Endothelial cell of umbilical vein (primary cell): ENCODE results near the gene HRH3. TPM values are rescaled to one million over a fixed set of nuclear protein-coding genes. Genes with fewer than 3 reads are reported as not detected.

Experiments used
- BruUV-seq: library from RNA; stranded (reverse); fragments of 400-500 nt; replicated peaks from 2 replicates; lab custom pipeline; 2021; lab: Mats Ljungman, UMichigan
- CTCF ChIA-PET: fragments of 300-600, 350-600 bp; sonication (Branson Sonifier 250); formaldehyde crosslinking; loops from one replicate; lab custom pipeline; 2021; ENCODE audit warnings: antibody characterized with exemption, inconsistent platforms; lab: Charles Lee
- POLR2A ChIA-PET: fragments of 300-600, 350-600 bp; sonication (Branson Sonifier 250); formaldehyde crosslinking; loops from one replicate; lab custom pipeline; 2021; ENCODE audit warnings: antibody characterized with exemption, inconsistent platforms; lab: Charles Lee
- DNase-seq: peaks from one replicate; pipeline ENCODE4 v3.0.0-alpha.2; 2011; ENCODE audit warnings: low read depth, low spot score
- FAIRE-seq: peaks from 2 replicates; lab custom pipeline; 2011; peaks lifted over from hg19 to GRCh38; lab: Jason Lieb, UNC
- H2AFZ ChIP-seq: 2 replicates; pipeline ENCODE4 v1.6.0; 2012; ENCODE audit warnings: low read depth, low read length, control low read depth, inconsistent platforms
- H3K27ac ChIP-seq: 2 replicates; pipeline ENCODE4 v1.5.1; 2011; ENCODE audit warnings: low read depth, mild to moderate bottlenecking, control low read depth, low read length, moderate library complexity; ENCODE audit not compliant: insufficient read depth
- H3K27me3 ChIP-seq, 2 experiments: 2 replicates each; pipeline versions ENCODE4 v1.6.0 to v1.6.1; 2011; ENCODE audit warnings: low read length in 2 of 2, mixed read lengths in 1 of 2; ENCODE audit not compliant: control insufficient read depth in 2 of 2, insufficient read depth in 2 of 2
- H3K36me3 ChIP-seq, 2 experiments: 2 replicates in 1 of 2; 3 replicates in 1 of 2; pipeline ENCODE4 v1.5.1; 2011; ENCODE audit warnings: low read length in 2 of 2, mild to moderate bottlenecking in 1 of 2, moderate library complexity in 1 of 2; ENCODE audit not compliant: control insufficient read depth in 2 of 2, insufficient read depth in 2 of 2; ENCODE audit errors: extremely low read depth in 1 of 2
- H3K4me1 ChIP-seq: 3 replicates; pipeline ENCODE4 v1.5.1; 2011; ENCODE audit warnings: mild to moderate bottlenecking, low read length; ENCODE audit not compliant: control insufficient read depth, insufficient read depth; ENCODE audit errors: extremely low read depth
- H3K4me2 ChIP-seq: 2 replicates; pipeline ENCODE4 v1.6.1; 2011; ENCODE audit warnings: low read length, control low read depth, mixed read lengths; ENCODE audit not compliant: insufficient read depth
- H3K4me3 ChIP-seq, 3 experiments: fragments of 200-600 bp in 1 of 3; sonication (generic), shearing (Covaris generic) in 1 of 3; replicated peaks in 1 of 3; 2 replicates each; pipeline ENCODE4 v1.5.1; 2011 to 2016; ENCODE audit warnings: control low read depth in 3 of 3, low read length in 3 of 3, mild to moderate bottlenecking in 2 of 3, inconsistent platforms in 1 of 3, low read depth in 1 of 3, moderate library complexity in 1 of 3; ENCODE audit not compliant: insufficient read depth in 1 of 3
- H3K79me2 ChIP-seq: 2 replicates; pipeline ENCODE4 v1.6.0; 2012; ENCODE audit warnings: low read length, inconsistent platforms; ENCODE audit not compliant: control insufficient read depth, insufficient read depth
- H3K9ac ChIP-seq: replicated peaks from 2 replicates; pipeline ENCODE3; 2011; ENCODE audit warnings: low read length, control low read depth; ENCODE audit not compliant: insufficient read depth; ENCODE audit errors: extremely low read depth
- H3K9me1 ChIP-seq: replicated peaks from 3 replicates; pipeline ENCODE4 v1.6.0; 2011; ENCODE audit warnings: mild to moderate bottlenecking, low read length; ENCODE audit not compliant: control insufficient read depth, insufficient read depth; ENCODE audit errors: extremely low read depth
- H3K9me3 ChIP-seq: replicated peaks from 2 replicates; pipeline ENCODE4 v1.5.1; 2012; ENCODE audit warnings: low read length, inconsistent platforms; ENCODE audit not compliant: control insufficient read depth, insufficient read depth
- H4K20me1 ChIP-seq: replicated peaks from 2 replicates; pipeline ENCODE3; 2011; ENCODE audit warnings: mild to moderate bottlenecking, low read length; ENCODE audit not compliant: control insufficient read depth, insufficient read depth; ENCODE audit errors: extremely low read depth
- CTCF ChIP-seq, 2 donors: IDR thresholded peaks; 1 replicate in 1 of 2; 2 replicates in 1 of 2; pipeline ENCODE4 v1.5.1; 2011; ENCODE audit warnings: low read length in 2 of 2, mild to moderate bottlenecking in 2 of 2, moderate library complexity in 2 of 2, control low read depth in 1 of 2, inconsistent platforms in 1 of 2, low read depth in 1 of 2; ENCODE audit not compliant: insufficient read depth in 1 of 2; ENCODE audit errors: extremely low read depth in 1 of 2
- EZH2 ChIP-seq: IDR thresholded peaks from 2 replicates; pipeline ENCODE4 v1.6.1; 2012; ENCODE audit warnings: borderline replicate concordance, low read depth, mild to moderate bottlenecking, moderate library complexity, low read length, inconsistent platforms; ENCODE audit not compliant: severe bottlenecking
- FOS ChIP-seq: IDR thresholded peaks from 2 replicates; pipeline ENCODE4 v1.6.1; 2011; ENCODE audit warnings: mild to moderate bottlenecking, low read length, moderate library complexity, borderline replicate concordance; ENCODE audit not compliant: insufficient read depth
- GATA2 ChIP-seq: IDR thresholded peaks from 2 replicates; pipeline ENCODE4 v1.7.0; 2011; ENCODE audit warnings: low read depth, mild to moderate bottlenecking, moderate library complexity, mixed read lengths, low read length; ENCODE audit not compliant: insufficient read length, insufficient read depth
- JUN ChIP-seq: IDR thresholded peaks from 2 replicates; pipeline ENCODE4 v1.6.1; 2011; ENCODE audit warnings: borderline replicate concordance, low read depth; ENCODE audit not compliant: insufficient read length, insufficient read depth
- MAX ChIP-seq: IDR thresholded peaks from 2 replicates; pipeline ENCODE4 v1.6.1; 2011; ENCODE audit not compliant: insufficient read depth, insufficient read length
- MYC ChIP-seq: IDR thresholded peaks from one replicate; pipeline ENCODE4 v1.6.1; 2011; ENCODE audit warnings: mild to moderate bottlenecking, low read depth, low read length
- POLR2A ChIP-seq: IDR thresholded peaks from 2 replicates; pipeline ENCODE4 v1.6.1; 2012; ENCODE audit warnings: low read depth, mild to moderate bottlenecking, control low read depth, low read length
- POLR2AphosphoS5 ChIP-seq: IDR thresholded peaks from 2 replicates; pipeline ENCODE4 v1.6.1; 2012; ENCODE audit warnings: low read depth, mild to moderate bottlenecking, control low read depth, low read length, moderate library complexity; ENCODE audit not compliant: insufficient read depth
- dilution Hi-C: fragments of 300-500 bp; cut with MboI; formaldehyde crosslinking; loops from one replicate; pipeline ENCODE4 v1.15.0; 2019; ENCODE audit warnings: low sequenced_read_pairs; ENCODE audit not compliant: extremely low pct_ligation_motif_present
- intact Hi-C: fragments of 100-400 bp; cut with micrococcal nuclease; formaldehyde crosslinking; loops from one replicate; pipeline ENCODE4 v1.10.0; 2022
- polyA plus RNA-seq, 4 experiments: library from polyadenylated mRNA; depleted of rRNA in 3 of 4; stranded (reverse) in 3 of 4; unstranded in 1 of 4; fragments of >200 nt; gene quantifications; 2 replicates each; pipeline versions ENCODE4 v1.2.1 to v1.2.3, GENCODE V29; 2011 to 2012; ENCODE audit warnings: missing spikeins in 1 of 4
- total RNA-seq: library from RNA; stranded (reverse); gene quantifications from 2 replicates; pipeline ENCODE4 v1.2.3, GENCODE V29; 2021

The HRH3 gene
- total and polyA plus RNA-seq, 2 donors (not counting 3 experiments of a cell fraction or from before 2014, with no cell fraction given): not detected

GRCh38 chr20:62209850-62210495 lies 10.1 kb downstream of the HRH3 start:
- Histone ChIP-seq H4K20me1 (no peaks in the 10 kb centered on the region), H3K4me2 (no peak overlapping the region), H3K9me3 (no peaks in the 10 kb centered on the region), H3K4me1 (no peaks in the 10 kb centered on the region), H3K9ac (no peak overlapping the region), H3K36me3 (no peaks in the 10 kb centered on the region), H2AFZ (no peak overlapping the region), H3K9me1 (no peaks in the 10 kb centered on the region), H3K79me2 (no peaks in the 10 kb centered on the region), H3K27ac (no peak overlapping the region), H3K4me3 (no peak overlapping the region), H3K27me3 (no peaks in the 10 kb centered on the region)
- FAIRE-seq (no peak), DNase-seq (no peak)
- dilution Hi-C loops (no loop called here), intact Hi-C loops (no loop called here)
- BruUV-seq: no TSS peak
- ChIA-PET POLR2A (no interaction called here), CTCF (interaction anchor here (0.8 kb wide), 1 partner anchor 25 kb away, joined by 3 read pairs; no protein-coding TSS in a partner anchor)
- TF ChIP-seq MAX (no peak), GATA2 (no peak), EZH2 (no peak), FOS (no peak), POLR2A (no peak), CTCF (IDR thresholded peaks at IDR 0.05; ENCODE audit: extremely low read depth in 1 of 2, insufficient read depth in 1 of 2, low read depth in 1 of 2, low read length in 2 of 2) (no peak), MYC (no peak), JUN (no peak), POLR2AphosphoS5 (no peak)
